Nephron progenitor cell (in vitro differentiated cells): Measurements from ENCODE around the gene MYH7.
"Not testable (repeated sequence)": the region's sequence is repeated elsewhere in the genome, so short reads cannot be mapped to it uniquely, and the experiment has no call there.

Source experiments
- DNase-seq: peaks from one replicate; pipeline ENCODE4 v3.0.0; 2021
- H3K27ac Mint-ChIP-seq: 2 replicates; pipeline ENCODE4 v1.8.0; 2021; ENCODE audit warnings: mild to moderate bottlenecking, moderate library complexity, mixed read lengths
- H3K27me3 Mint-ChIP-seq: 2 replicates; pipeline ENCODE4 v1.8.0; 2021; ENCODE audit warnings: mild to moderate bottlenecking, low read depth, mixed read lengths; ENCODE audit not compliant: poor library complexity
- H3K36me3 Mint-ChIP-seq: 2 replicates; pipeline ENCODE4 v1.8.0; 2021; ENCODE audit warnings: low read depth, mixed read lengths
- H3K4me1 Mint-ChIP-seq: 2 replicates; pipeline ENCODE4 v1.8.0; 2021; ENCODE audit warnings: mixed read lengths
- H3K4me3 Mint-ChIP-seq: 2 replicates; pipeline ENCODE4 v1.8.0; 2021; ENCODE audit warnings: mild to moderate bottlenecking, moderate library complexity, mixed read lengths
- H3K9me3 Mint-ChIP-seq: 2 replicates; pipeline ENCODE4 v1.8.0; 2021; ENCODE audit warnings: mild to moderate bottlenecking, moderate library complexity, mixed read lengths
- CTCF ChIP-seq: fragments of 200-600 bp; sonication (generic); IDR thresholded peaks from 2 replicates; pipeline ENCODE4 v1.5.0; 2021; ENCODE audit warnings: antibody characterized with exemption

The MYH7 gene

DNA sequence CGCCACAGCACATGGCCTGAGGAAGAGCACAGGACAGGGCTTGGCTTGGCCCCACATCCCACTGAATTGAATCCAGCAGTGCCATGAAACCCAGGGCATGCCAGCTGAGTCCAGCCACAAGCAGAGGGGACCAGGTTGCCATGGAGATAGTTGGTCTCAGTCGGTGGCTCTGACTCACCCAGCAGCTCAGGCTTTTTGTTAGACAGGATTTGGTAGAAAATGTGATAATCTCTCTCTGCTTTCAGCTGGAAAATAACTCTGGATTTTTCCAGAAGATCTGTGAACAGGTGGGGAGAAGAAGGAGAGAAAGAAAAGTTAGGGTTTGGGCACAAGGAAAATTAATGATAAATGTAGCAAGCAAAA, 4.8 kb downstream of the MYH7 start:
- TF ChIP-seq CTCF = no peak
- no peaks in the 10 kb centered on the region for H3K9me3 Mint-ChIP-seq
- H3K4me3 Mint-ChIP-seq = no peak overlapping the region
- DNase-seq = no peak
- no peak overlapping the region for H3K27ac Mint-ChIP-seq
- no peaks in the 10 kb centered on the region for H3K36me3 Mint-ChIP-seq
- H3K27me3 Mint-ChIP-seq = peaks cover 63% of the 10 kb centered on the region
- peaks cover 15% of the 10 kb centered on the region for H3K4me1 Mint-ChIP-seq

- Mint-ChIP-seq H3K9me3 (no peaks in the 10 kb centered on the region), H3K27me3 (peaks cover 65% of the 10 kb centered on the region), H3K4me3 (no peak overlapping the region), H3K4me1 (peaks cover 9% of the 10 kb centered on the region), H3K27ac (no peak overlapping the region), H3K36me3 (no peaks in the 10 kb centered on the region)
- DNase-seq = no peak
- TF ChIP-seq CTCF = no peak
Measured at GRCh38 chr14:23430016-23430722, 5.3 kb downstream of the MYH7 start.

- Mint-ChIP-seq H3K4me1 (peaks cover 6% of the 10 kb centered on the region), H3K4me3 (no peak overlapping the region), H3K9me3 (no peaks in the 10 kb centered on the region), H3K36me3 (no peaks in the 10 kb centered on the region), H3K27me3 (peaks cover 65% of the 10 kb centered on the region), H3K27ac (no peak overlapping the region)
- no peak for TF ChIP-seq CTCF
- DNase-seq = no peak
Measured at GRCh38 chr14:23428686-23429495, 6.6 kb downstream of the MYH7 start.

DNA sequence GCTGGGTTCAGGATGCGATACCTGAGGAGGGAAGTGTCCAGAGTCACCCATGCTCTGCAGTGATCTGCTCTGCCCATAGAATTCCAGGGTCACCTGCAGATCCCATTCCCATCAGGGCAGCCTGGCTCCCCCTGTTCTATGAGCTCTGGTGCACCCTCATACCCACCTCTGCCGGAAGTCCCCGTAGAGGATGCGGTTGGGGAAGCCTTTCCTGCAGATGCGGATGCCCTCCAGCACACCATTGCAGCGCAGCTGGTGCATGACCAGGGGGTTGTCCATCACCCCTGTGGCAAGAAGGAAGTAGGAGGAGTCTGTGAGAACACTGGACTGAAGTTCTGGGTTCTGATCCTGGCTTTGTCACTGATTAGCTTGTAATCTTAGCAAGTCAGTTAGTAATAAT, 9.7 kb downstream of the MYH7 start:
- not testable (repeated sequence) for H3K36me3 Mint-ChIP-seq, H3K4me1 Mint-ChIP-seq, H3K27ac Mint-ChIP-seq, H3K4me3 Mint-ChIP-seq, DNase-seq, H3K9me3 Mint-ChIP-seq
- H3K27me3 Mint-ChIP-seq = peaks cover 56% of the 10 kb centered on the region

DNA sequence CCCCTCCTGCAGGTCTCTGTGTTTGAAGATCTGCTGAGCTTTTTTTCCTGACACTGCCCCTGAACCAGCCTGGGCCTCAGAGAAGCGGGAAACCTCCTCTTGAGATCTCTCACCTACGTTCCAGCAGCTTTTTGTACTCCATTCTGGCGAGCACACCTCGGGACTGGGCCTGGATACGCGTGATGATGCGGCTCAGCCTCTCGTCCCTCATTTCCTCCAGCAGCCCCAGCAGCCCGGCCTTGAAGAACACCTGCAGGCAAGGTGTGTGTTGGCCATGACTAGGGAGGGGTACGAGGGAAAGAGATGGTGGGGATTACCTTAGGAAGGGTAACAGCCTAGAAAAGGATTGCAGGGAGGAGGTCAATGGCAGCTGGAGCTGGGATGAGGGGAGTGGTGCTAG, 10.3 kb downstream of the MYH7 start:
- DNase-seq = no peak
- Mint-ChIP-seq H3K4me3 (no peak overlapping the region), H3K36me3 (no peaks in the 10 kb centered on the region), H3K27ac (no peak overlapping the region), H3K27me3 (peaks cover 52% of the 10 kb centered on the region), H3K9me3 (no peaks in the 10 kb centered on the region), H3K4me1 (no peaks in the 10 kb centered on the region)
- no peak for TF ChIP-seq CTCF

DNA sequence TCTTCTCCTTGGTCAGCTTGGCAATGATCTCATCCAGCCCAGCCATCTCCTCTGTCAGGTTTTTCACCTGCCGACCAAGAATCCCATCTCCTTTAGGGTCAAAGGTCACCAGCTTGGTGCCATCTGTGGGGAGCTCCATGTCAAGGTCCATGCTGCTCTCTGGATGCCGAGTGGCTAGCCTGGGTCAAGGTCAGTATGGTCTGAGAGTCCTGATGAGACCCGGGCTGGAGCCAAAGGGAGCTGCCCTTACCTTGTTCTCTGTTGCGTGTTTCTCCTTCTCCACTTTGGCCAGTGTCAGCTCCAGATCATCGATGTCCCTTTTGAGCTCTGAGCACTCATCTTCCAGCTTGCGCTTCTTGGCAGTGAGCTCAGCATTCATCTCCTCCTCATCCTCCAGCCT, 11.8 kb downstream of the MYH7 start:
- Mint-ChIP-seq H3K36me3 (no peaks in the 10 kb centered on the region), H3K27me3 (peaks cover 48% of the 10 kb centered on the region), H3K4me3 (no peak overlapping the region), H3K9me3 (no peaks in the 10 kb centered on the region), H3K27ac (no peak overlapping the region), H3K4me1 (no peaks in the 10 kb centered on the region)
- no peak for DNase-seq
- no peak for TF ChIP-seq CTCF
